Trophoblast cell (in vitro differentiated cells and primary cell): Measurements from ENCODE around the gene TRAPPC11.

Experiments
- DNase-seq, 2 donors: peaks; one replicate each; pipeline ENCODE4 v3.0.0-alpha.2; 2016
- H2AFZ ChIP-seq: 2 replicates; pipeline ENCODE4 v1.6.1; 2013; ENCODE audit warnings: low read length, moderate library complexity, mild to moderate bottlenecking; ENCODE audit not compliant: insufficient read depth, poor library complexity
- H2AK5ac ChIP-seq: 2 replicates; pipeline ENCODE4 v1.6.1; 2013; ENCODE audit warnings: mild to moderate bottlenecking, low read length
- H2BK120ac ChIP-seq: 2 replicates; pipeline ENCODE4 v1.6.1; 2013; ENCODE audit warnings: low read length, mild to moderate bottlenecking, moderate library complexity; ENCODE audit not compliant: insufficient read depth, poor library complexity
- H2BK12ac ChIP-seq: 2 replicates; pipeline ENCODE4 v1.6.1; 2013; ENCODE audit warnings: mild to moderate bottlenecking, low read length, moderate library complexity
- H2BK5ac ChIP-seq: 2 replicates; pipeline ENCODE4 v1.6.1; 2013; ENCODE audit warnings: low read length, low read depth, moderate library complexity, mild to moderate bottlenecking; ENCODE audit not compliant: poor library complexity
- H3K14ac ChIP-seq: 2 replicates; pipeline ENCODE4 v1.6.1; 2013; ENCODE audit warnings: mild to moderate bottlenecking, low read length
- H3K18ac ChIP-seq: 2 replicates; pipeline ENCODE4 v1.6.1; 2013; ENCODE audit warnings: mild to moderate bottlenecking, low read length
- H3K23ac ChIP-seq: 2 replicates; pipeline ENCODE4 v1.6.1; 2013; ENCODE audit warnings: low read length
- H3K27ac ChIP-seq: 2 replicates; pipeline ENCODE4 v1.5.1; 2013; ENCODE audit warnings: low read depth, mild to moderate bottlenecking, inconsistent platforms, low read length, moderate library complexity
- H3K27me3 ChIP-seq: 2 replicates; pipeline ENCODE4 v1.6.1; 2013; ENCODE audit warnings: inconsistent platforms, mild to moderate bottlenecking, low read length, moderate library complexity; ENCODE audit not compliant: insufficient read depth
- H3K36me3 ChIP-seq, 2 experiments: 1 replicate in 1 of 2; 2 replicates in 1 of 2; pipeline ENCODE4 v1.6.1; 2013; ENCODE audit warnings: low read length in 2 of 2, mild to moderate bottlenecking in 2 of 2, moderate library complexity in 1 of 2; ENCODE audit not compliant: insufficient read depth in 2 of 2, control insufficient read depth in 1 of 2
- H3K4ac ChIP-seq: 2 replicates; pipeline ENCODE4 v1.6.1; 2013; ENCODE audit warnings: low read depth, mild to moderate bottlenecking, low read length, moderate library complexity
- H3K4me1 ChIP-seq, 2 experiments: 1 replicate in 1 of 2; 2 replicates in 1 of 2; pipeline ENCODE4 v1.6.1; 2013; ENCODE audit warnings: low read length in 2 of 2, mild to moderate bottlenecking in 2 of 2, moderate library complexity in 1 of 2; ENCODE audit not compliant: insufficient read depth in 2 of 2, control insufficient read depth in 1 of 2
- H3K4me2 ChIP-seq: 2 replicates; pipeline ENCODE4 v1.6.1; 2013; ENCODE audit warnings: inconsistent platforms, mild to moderate bottlenecking, low read length, moderate library complexity
- H3K4me3 ChIP-seq: 2 replicates; pipeline ENCODE4 v1.5.1; 2013; ENCODE audit warnings: mild to moderate bottlenecking, low read depth, low read length, inconsistent platforms
- H3K79me1 ChIP-seq: one replicate; pipeline ENCODE4 v1.6.1; 2013; ENCODE audit warnings: low read length
- H3K79me2 ChIP-seq: 2 replicates; pipeline ENCODE4 v1.6.1; 2013; ENCODE audit warnings: low read length, mild to moderate bottlenecking; ENCODE audit not compliant: control insufficient read depth, insufficient read depth, poor library complexity
- H3K9ac ChIP-seq: 2 replicates; pipeline ENCODE4 v1.6.1; 2013; ENCODE audit warnings: mild to moderate bottlenecking, low read length
- H3K9me3 ChIP-seq: 2 replicates; pipeline ENCODE4 v1.6.1; 2013; ENCODE audit warnings: low read depth, mild to moderate bottlenecking, control low read depth, inconsistent platforms, low read length; ENCODE audit not compliant: insufficient read depth
- H4K12ac ChIP-seq: 2 replicates; pipeline ENCODE4 v1.6.1; 2013; ENCODE audit warnings: low read depth, mild to moderate bottlenecking, low read length, moderate library complexity
- H4K8ac ChIP-seq: 2 replicates; pipeline ENCODE4 v1.6.1; 2013; ENCODE audit warnings: low read depth, mild to moderate bottlenecking, low read length, moderate library complexity
- H4K91ac ChIP-seq: one replicate; pipeline ENCODE4 v1.6.1; 2013; ENCODE audit warnings: low read depth, mild to moderate bottlenecking, low read length, moderate library complexity
- WGBS: extraction: QIAGEN DNeasy Blood & Tissue Kit; methylation state at CpG from one replicate; pipeline ENCODE4 v1.1.7; 2013; ENCODE audit warnings: missing lambda C conversion rate; ENCODE audit not compliant: insufficient read length, insufficient coverage; ENCODE audit errors: extremely low coverage; 5-methylcytosine and 5-hydroxymethylcytosine counted together

The TRAPPC11 gene

GRCh38 chr4:183637461-183637860 is 21.6 kb upstream of the TRAPPC11 start:
- no peak overlapping the region for H2BK12ac ChIP-seq
- H3K9ac ChIP-seq, result no peak overlapping the region
- H4K91ac ChIP-seq, result no peak overlapping the region
- H3K23ac ChIP-seq, result no peak overlapping the region
- no peak overlapping the region for H3K14ac ChIP-seq
- H3K4me2 ChIP-seq, result no peak overlapping the region
- no peak overlapping the region for H2AFZ ChIP-seq
- no peak for DNase-seq
- H2BK5ac ChIP-seq, result no peak overlapping the region
- H3K27me3 ChIP-seq, result no peaks in the 10 kb centered on the region
- no peak overlapping the region for H3K4me3 ChIP-seq
- H3K36me3 ChIP-seq, result no peaks in the 10 kb centered on the region
- no peak overlapping the region for H4K12ac ChIP-seq
- peaks cover 2% of the 10 kb centered on the region for H3K9me3 ChIP-seq
- WGBS, result no CpG with 5 or more reads among the region's 3 CpGs
- H2BK120ac ChIP-seq, result no peak overlapping the region
- H4K8ac ChIP-seq, result no peak overlapping the region
- H2AK5ac ChIP-seq, result no peak overlapping the region
- H3K27ac ChIP-seq, result no peak overlapping the region
- no peaks in the 10 kb centered on the region for H3K4me1 ChIP-seq
- H3K79me2 ChIP-seq, result no peaks in the 10 kb centered on the region
- no peak overlapping the region for H3K4ac ChIP-seq
- no peak overlapping the region for H3K18ac ChIP-seq
- no peaks in the 10 kb centered on the region for H3K79me1 ChIP-seq

GRCh38 chr4:183638436-183638835 is 20.7 kb upstream of the TRAPPC11 start:
- H2BK12ac ChIP-seq, result no peak overlapping the region
- no peaks in the 10 kb centered on the region for H3K27me3 ChIP-seq
- H3K14ac ChIP-seq, result no peak overlapping the region
- H3K4me1 ChIP-seq, result no peaks in the 10 kb centered on the region
- H3K4ac ChIP-seq, result no peak overlapping the region
- H4K12ac ChIP-seq, result no peak overlapping the region
- no peak overlapping the region for H3K9ac ChIP-seq
- H3K23ac ChIP-seq, result no peak overlapping the region
- DNase-seq, result peak; percentile 57 to 81
- H4K8ac ChIP-seq, result no peak overlapping the region
- no peaks in the 10 kb centered on the region for H3K36me3 ChIP-seq
- no peak overlapping the region for H3K4me2 ChIP-seq
- H2AFZ ChIP-seq, result no peak overlapping the region
- WGBS, result no CpG with 5 or more reads among the region's 5 CpGs
- H2BK5ac ChIP-seq, result no peak overlapping the region
- no peak overlapping the region for H3K18ac ChIP-seq
- H2AK5ac ChIP-seq, result no peak overlapping the region
- no peak overlapping the region for H4K91ac ChIP-seq
- H3K4me3 ChIP-seq, result no peak overlapping the region
- H3K79me2 ChIP-seq, result no peaks in the 10 kb centered on the region
- no peaks in the 10 kb centered on the region for H3K79me1 ChIP-seq
- no peaks in the 10 kb centered on the region for H3K9me3 ChIP-seq
- H2BK120ac ChIP-seq, result no peak overlapping the region
- H3K27ac ChIP-seq, result no peak overlapping the region

- Histone ChIP-seq H3K27ac (no peak overlapping the region), H2AK5ac (no peak overlapping the region), H4K8ac (no peak overlapping the region)
Measured at GRCh38 chr4:183639291-183639690, 19.8 kb upstream of the TRAPPC11 start.

GRCh38 chr4:183645326-183645725 is 13.8 kb upstream of the TRAPPC11 start:
- no CpG with 5 or more reads among the region's 7 CpGs for WGBS

More at GRCh38 chr4:183639291-183639690, 19.8 kb upstream of the TRAPPC11 start:
- H2BK5ac ChIP-seq, result no peak overlapping the region
- no peak overlapping the region for H3K4me3 ChIP-seq
- no peaks in the 10 kb centered on the region for H3K79me2 ChIP-seq
- no peaks in the 10 kb centered on the region for H3K4me1 ChIP-seq
- H3K4ac ChIP-seq, result no peak overlapping the region
- no peaks in the 10 kb centered on the region for H3K27me3 ChIP-seq
- H4K12ac ChIP-seq, result no peak overlapping the region
- WGBS, result no CpG with 5 or more reads among the region's 3 CpGs
- H4K91ac ChIP-seq, result no peak overlapping the region
- H3K23ac ChIP-seq, result no peak overlapping the region
- no peak overlapping the region for H2BK120ac ChIP-seq
- no peaks in the 10 kb centered on the region for H3K9me3 ChIP-seq
- no peak overlapping the region for H3K14ac ChIP-seq
- no peak overlapping the region for H3K18ac ChIP-seq
- peak in 1 of 2 donors; percentile 69 for DNase-seq
- no peak overlapping the region for H2BK12ac ChIP-seq
- no peak overlapping the region for H3K9ac ChIP-seq
- H2AFZ ChIP-seq, result no peak overlapping the region
- H3K79me1 ChIP-seq, result no peaks in the 10 kb centered on the region
- no peak overlapping the region for H3K4me2 ChIP-seq
- peaks cover under 1% of the 10 kb centered on the region in 2 experiments for H3K36me3 ChIP-seq

More at GRCh38 chr4:183645326-183645725, 13.8 kb upstream of the TRAPPC11 start:
- H3K23ac ChIP-seq, result no peak overlapping the region
- H2BK5ac ChIP-seq, result no peak overlapping the region
- H3K9ac ChIP-seq, result no peak overlapping the region
- no peak overlapping the region for H3K18ac ChIP-seq
- H3K4ac ChIP-seq, result no peak overlapping the region
- no peak overlapping the region for H4K8ac ChIP-seq
- no peak overlapping the region for H2BK120ac ChIP-seq
- H2AFZ ChIP-seq, result no peak overlapping the region
- no peak overlapping the region for H4K91ac ChIP-seq
- peak; percentile 13 to 57 for DNase-seq
- H3K27me3 ChIP-seq, result no peaks in the 10 kb centered on the region
- H3K4me3 ChIP-seq, result no peak overlapping the region
- H3K36me3 ChIP-seq, result peaks cover 17 to 24% of the 10 kb centered on the region in 2 experiments
- no peaks in the 10 kb centered on the region for H3K4me1 ChIP-seq
- H3K79me2 ChIP-seq, result no peaks in the 10 kb centered on the region
- no peak overlapping the region for H2AK5ac ChIP-seq
- H4K12ac ChIP-seq, result no peak overlapping the region
- no peak overlapping the region for H3K27ac ChIP-seq
- H3K4me2 ChIP-seq, result no peak overlapping the region
- H2BK12ac ChIP-seq, result no peak overlapping the region
- H3K14ac ChIP-seq, result no peak overlapping the region
- H3K79me1 ChIP-seq, result no peaks in the 10 kb centered on the region
- H3K9me3 ChIP-seq, result no peaks in the 10 kb centered on the region
